ENCODE measurements around the gene MTSS2.
A peak's percentile ranks its signal among the peaks of the same experiment; 100 is the strongest.

Gene MTSS2, protein sequence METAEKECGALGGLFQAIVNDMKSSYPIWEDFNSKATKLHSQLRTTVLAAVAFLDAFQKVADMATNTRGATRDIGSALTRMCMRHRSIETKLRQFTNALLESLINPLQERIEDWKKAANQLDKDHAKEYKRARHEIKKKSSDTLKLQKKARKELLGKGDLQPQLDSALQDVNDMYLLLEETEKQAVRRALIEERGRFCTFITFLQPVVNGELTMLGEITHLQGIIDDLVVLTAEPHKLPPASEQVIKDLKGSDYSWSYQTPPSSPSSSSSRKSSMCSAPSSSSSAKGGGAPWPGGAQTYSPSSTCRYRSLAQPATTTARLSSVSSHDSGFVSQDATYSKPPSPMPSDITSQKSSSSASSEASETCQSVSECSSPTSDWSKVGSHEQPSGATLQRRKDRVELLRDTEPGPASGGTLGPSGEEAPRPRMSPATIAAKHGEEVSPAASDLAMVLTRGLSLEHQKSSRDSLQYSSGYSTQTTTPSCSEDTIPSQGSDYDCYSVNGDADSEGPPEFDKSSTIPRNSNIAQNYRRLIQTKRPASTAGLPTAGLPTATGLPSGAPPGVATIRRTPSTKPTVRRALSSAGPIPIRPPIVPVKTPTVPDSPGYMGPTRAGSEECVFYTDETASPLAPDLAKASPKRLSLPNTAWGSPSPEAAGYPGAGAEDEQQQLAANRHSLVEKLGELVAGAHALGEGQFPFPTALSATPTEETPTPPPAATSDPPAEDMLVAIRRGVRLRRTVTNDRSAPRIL

DNA sequence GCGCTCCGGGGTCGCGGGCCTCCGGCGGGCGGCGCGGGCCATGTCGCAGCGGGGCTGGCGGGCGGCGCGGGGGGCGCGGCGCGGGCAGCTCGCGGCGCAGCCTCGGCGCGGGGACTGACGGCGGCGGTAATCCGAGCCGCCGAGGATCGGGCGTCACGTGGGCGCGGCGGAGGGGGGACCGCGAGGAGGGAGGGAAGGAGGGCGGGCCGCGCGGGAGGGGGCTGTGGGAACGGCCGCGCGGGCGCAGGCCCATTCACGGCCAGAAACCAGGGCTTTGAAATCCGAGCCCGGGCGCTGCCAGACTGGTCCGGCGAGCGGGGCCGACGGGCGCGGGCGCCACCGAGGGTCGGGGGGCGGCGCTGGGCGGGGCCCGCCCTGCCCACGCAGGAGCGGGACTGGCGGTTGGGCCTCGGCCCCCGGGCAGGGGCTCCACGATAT, at the start of gene MTSS2:
TSS of gene MTSS2 (minus strand) at position 116 of the 438 bp plus-strand sequence. CDS start 262 bp downstream, outside the sequence.
- H3K4me3 ChIP-seq (ENCODE audit: low read depth, low read length) = peak within 1 kb of the TSS; percentile 63

DNA sequence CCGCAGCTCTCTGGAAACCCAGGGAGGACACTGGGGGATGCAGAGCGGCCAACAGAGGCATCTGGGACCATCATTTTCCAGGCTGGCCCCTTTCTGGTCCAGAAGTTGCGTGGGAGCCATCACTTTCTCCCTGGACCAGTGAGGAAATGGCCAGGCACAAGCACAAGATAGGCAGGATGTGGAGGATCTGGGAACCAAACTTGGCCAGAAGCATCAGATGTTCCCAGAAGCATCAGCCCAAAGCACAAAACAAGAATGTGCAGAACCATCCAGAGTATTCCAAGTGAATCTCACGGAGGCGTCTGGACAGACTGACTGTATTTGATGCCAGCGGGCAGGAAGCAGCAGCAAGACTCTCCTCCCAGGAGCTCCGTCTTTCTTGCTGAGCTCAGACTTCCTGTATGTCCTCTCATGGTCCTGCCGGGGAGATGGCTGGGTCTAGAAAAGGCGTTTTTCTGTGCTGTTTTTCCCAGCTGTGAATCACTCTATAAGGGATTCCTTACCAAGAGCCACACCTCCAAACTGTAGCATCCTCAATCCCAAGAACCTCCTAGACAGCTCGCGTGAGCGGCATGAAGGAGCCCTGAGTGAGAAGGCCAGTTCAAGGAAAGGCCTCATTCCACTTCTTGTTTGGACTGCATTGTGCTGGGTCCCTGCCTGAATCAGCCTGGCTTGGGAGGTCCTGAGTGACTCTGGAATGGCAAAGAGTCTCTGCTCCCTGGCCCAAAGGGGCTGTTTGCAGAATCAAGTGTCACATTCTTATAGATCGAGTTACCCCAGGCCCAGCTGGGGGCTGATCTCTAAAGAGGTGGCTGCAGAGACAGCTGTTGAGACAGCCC, 49.5 kb upstream of the MTSS2 start:
- no peak overlapping the region for H3K4me3 ChIP-seq (ENCODE audit: low read depth, low read length)

DNA sequence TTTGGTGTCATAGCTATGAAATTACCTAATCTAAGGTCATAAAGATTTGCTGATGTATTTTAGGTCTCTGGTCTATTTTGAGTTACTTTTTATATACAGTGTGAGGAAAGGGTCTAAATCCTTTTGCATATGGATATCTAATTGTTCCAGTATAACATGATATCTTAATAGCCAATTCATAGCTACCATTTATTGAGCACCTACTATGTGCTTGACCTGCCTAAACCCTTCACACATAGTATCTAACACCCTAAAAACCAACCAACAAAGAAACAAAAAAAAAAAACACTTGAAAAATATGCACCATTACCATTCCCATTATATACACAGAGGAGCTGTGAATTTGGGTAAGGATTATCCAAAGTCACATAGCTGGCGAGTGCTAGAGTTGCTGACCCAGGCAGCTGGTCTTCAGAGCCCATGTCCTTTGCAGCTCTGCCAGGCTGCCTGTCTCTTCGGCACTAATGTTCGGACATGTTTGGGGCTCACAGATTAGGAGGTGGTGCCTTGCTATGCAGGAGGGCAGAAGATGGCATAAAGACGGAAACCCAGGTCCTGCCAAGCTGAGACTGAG, 48.8 kb upstream of the MTSS2 start:
- H3K4me3 ChIP-seq (ENCODE audit: low read depth, low read length) = no peak overlapping the region

DNA sequence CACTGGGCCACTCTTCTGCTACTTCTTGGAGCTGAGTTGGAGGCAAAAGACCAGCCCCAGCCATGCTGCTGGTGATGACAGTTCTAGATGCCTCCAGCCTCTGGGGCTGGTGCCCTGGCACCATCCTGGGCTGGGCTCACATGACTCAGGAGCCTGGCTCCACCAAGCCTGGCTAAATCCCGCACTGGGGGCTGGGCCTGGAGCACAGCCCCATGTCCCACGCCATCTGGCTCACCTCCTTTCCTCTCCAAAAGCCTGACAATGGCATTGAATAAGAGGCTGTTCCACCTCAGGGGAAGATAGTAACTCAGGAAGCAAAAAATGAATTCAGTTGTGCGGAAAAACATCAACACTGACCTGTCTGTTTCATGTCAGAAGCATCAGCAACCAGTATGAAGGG, 45.1 kb upstream of the MTSS2 start:
- no peak overlapping the region for H3K4me3 ChIP-seq (ENCODE audit: low read depth, low read length)

DNA sequence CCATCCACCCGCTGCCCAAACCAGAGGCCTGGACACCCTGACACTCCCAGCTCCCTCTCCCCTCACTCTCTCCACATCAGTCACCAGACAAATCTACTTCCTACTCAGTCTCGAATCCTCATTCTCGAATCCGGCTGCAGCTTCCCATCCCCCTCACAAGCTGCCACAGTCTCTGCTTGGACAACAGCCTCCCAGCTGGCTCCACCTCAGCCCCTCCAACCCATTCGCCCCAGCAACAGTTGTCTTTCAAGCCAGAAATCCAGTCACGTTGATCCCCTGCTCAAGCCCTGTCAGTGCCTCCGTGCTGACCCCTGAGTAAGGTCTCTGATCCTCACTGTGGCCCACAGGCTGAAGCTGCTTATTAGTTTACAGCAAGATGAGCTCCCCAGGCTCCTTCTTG, 44.2 kb upstream of the MTSS2 start:
- H3K4me3 ChIP-seq (ENCODE audit: low read depth, low read length) = no peak overlapping the region

DNA sequence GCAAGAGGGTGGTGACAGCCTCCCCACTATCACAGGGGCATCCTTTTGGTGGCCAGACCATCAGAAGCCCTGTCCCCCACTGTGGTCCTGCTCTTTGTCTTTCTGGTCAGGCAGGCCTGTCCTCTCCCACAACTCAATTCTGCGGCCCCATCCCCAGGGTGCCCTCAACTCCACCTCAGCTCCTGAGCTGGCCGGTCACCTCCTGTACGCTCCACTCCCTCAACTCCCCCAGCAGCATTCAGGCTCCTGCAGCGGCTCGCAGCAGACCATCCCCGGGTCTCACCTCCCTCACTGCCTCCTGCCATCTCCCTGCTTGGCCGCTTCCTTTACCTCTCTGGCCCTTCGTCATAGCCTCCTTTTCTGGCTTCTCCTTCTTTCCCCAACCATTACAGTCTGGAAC, 43.4 kb upstream of the MTSS2 start:
- H3K4me3 ChIP-seq (ENCODE audit: low read depth, low read length) = no peak overlapping the region

DNA sequence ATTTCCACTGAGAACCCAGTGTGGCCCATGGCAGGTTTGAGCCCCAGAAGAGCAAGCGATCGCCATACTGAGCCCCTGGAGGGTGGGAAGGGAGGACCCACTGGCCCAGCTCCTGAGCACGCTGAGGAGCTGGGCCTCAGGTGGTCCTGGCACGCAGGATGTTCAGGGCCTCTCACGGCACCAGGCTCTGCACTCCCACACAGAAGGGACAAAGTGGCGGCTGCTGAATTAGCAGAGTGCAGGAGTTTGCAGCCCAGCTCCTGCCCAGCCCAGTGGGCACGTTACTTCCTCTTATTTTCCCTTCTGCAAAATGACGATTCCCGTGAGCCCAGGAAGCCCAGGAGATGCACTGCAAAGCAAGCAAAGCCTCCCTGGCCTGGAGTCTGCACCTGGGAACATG, 42.3 kb upstream of the MTSS2 start:
- H3K4me3 ChIP-seq (ENCODE audit: low read depth, low read length) = no peak overlapping the region

DNA sequence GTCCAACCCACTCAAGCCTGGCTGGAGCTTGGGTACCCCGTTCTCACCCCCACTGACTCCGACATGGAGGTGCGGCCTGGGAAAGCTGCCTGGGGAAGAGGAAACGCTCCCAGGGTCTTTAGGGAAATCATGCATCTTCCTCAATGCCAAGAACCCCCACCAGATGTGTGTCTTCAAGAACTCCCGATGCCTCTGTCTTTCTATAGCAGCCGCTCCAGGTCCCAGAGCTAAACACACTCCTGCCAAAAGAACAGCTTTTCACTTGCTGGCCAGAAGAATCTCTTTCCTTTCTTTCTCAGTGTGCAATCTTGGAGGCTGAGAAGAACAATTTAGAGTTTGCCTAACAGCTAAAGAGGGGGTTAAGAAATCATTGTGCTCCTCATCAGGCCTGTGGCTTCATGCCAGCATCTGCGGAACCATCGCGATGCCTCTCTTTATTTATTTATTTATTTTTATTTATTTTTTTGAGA, 41.1 kb upstream of the MTSS2 start:
- no peak overlapping the region for H3K4me3 ChIP-seq (ENCODE audit: low read depth, low read length)

DNA sequence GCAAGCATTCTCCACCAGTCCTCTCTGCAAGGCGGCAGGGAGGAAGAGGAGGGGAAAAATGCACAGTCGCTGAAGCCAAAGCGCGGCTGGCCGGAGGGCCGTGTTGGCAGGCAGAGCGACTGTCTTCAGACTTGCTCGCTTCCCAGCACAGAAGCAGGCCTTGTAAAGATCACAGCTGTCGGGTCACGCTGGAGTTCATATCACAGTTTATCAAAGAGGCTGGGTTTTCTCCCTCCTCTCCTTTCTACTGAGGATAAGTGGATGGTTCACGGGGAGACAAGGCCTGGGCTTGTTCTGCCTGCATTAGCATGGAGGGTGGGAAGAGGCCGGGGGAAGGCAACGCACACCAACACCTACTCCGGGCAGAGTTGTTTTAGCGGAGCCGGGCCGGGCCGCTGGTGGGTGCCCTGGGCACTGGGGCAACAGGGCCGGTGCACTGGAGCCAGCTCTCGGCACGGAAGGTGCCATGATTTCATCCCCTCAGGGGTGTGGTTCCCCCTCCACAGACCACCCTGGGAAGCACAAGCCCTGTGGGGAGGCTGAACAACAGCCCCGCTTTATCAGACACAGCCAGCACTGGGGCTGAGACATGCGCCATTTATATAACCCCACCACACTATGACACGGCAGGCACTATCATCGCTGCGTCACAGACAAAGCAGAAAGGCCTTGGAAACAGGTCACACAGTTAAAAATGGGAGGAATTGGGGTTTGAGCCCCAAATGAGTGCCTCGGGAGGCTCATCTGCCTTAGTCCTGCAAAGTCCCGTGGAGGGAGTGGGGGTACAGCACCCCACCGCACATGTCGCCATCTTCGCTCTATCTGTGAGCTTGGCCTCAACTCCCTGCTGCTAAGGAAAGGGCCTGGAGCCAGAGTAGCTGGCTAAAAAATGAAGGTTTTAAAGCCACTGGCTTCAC, 40.3 kb upstream of the MTSS2 start:
- H3K4me3 ChIP-seq (ENCODE audit: low read depth, low read length) = no peak overlapping the region

DNA sequence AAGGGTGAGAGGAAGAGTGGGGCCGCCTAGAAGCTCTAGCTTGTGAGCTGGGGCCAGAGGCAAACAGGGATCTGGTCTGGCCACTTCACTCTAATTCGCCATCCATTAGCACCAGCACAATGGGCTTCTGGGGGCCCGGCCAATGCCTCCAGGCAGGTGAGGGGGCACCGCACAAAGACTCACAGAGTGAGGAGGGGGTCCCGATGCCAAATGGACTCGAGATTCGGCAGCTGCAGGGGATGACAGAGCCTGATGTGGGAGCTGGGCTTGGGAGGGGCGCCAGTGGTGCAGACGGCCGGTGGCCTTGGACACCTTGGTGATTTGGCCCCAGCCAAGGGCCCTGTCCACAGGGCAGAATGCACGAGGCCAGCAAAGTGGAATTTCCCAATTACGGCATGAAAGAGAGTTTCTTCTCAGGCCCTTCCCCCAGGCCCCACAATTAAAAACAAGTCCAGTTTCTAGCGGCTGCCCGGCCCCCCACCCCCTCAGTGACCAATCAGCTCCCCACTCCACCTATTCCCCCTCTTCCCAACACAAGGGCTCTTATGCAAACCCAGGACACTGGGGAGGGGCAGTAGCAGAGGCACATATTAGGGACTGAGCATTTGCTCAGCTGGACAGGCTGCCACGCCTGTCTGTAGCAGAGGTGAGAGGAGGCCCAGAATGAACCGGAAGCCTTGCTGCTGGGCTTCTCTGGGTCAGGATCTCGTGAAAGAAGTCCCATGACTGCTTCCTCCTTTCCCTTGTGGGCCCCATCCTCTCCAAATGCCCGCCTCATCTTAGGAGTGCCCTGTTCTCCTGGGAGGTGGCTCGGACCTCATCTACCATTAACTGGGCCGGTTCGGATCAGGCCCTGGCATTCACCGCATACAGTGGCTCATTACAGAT, 39.4 kb upstream of the MTSS2 start:
- H3K4me3 ChIP-seq (ENCODE audit: low read depth, low read length) = no peak overlapping the region

DNA sequence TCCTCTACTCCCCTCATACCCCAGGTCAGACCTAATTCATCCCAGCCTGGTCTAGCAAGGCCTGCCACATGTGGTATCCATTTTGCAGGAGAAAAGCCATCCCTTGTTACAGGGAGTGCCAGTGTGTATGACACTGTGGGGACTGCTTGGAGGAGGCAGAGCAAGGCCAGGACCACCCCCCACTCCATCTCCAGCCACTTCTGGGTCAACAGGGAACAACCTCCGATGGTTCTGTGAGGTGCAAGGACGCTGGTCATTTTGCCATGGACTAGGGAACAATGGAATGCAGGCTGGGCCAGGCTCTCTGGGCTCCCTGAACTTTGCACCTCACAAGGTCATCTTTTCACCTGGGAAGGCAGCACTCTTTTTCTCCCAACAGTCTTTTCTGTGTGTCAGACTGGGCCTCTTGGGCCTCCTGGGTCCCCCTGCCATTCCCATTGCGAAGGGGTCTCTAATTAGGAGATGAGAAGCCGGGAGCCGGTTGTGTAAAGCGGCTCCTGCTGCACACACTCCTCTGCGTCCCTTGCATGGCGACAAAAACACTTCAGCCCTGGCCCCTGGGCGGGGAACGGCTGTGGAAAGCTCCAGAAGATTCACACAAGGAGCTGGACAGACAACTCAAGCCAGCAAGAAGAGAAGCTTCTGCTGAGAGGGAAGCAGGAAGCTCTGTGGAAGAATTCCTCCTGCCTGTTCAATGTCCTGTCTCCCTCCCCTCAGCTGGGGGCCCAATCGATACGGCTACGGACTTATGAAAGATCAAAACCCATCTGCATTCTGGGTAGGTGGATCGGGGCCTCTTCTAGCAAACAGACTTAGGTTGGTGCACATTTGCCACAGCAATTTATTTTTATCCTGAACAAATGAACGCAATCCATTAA, 38.5 kb upstream of the MTSS2 start:
- H3K4me3 ChIP-seq (ENCODE audit: low read depth, low read length) = no peak overlapping the region

DNA sequence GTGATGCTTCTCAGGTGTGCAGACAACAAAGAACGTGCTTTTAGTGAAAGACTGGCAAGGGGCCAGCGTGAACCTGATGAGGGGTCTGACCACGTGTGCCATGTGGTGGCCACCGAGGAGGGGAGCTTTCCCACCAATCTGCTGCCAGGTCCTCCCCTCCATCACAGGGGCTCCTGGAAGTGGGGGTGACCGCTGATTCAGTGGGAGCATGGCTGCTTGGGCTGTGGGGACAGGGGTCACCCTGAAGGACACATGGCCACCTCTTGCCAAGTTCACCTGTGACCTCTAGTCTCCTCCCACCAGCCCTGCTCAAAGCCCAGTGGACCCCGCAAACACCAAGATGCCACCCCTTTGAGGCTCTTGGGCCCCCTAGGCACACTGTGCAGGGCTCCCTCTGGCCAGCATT, 37.9 kb upstream of the MTSS2 start:
- no peak overlapping the region for H3K4me3 ChIP-seq (ENCODE audit: low read depth, low read length)

DNA sequence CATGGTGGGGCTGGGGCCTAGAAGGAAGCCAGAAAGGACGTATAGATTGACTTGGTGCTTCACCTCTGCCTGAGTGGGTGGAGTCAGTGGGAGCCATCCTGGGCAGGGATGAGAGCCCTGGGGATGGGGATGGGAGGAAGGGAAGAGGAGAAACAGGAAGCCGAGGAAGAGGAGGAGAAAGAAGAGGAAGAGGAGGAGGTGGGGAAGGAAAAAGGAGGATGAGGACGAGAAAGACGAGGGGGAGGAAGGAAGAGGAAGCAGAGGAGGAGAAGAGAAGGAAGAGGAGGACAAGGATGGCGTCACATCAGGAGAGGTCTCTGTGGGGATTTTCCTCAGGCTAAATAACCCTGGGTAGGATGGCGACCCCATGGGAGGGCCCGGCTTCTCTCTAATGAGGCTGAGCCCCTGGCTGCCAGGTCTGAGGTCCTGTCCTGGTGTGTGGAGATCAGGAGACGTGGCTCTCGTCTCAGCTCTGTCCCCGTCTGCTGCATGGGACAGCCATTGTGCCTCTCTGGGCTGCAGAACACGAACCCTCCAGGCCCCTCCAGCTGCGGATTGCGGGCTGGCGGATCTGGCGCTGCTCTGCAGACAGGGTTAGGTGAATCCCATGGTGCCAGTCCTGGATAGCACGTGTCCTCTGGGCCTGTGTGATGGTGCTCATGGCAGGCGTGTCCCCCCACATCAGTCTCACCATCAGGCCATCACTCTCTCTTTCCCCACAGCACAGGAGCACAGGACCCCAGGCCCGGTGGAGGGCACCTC, 35.5 kb upstream of the MTSS2 start:
- H3K4me3 ChIP-seq (ENCODE audit: low read depth, low read length) = no peak overlapping the region

DNA sequence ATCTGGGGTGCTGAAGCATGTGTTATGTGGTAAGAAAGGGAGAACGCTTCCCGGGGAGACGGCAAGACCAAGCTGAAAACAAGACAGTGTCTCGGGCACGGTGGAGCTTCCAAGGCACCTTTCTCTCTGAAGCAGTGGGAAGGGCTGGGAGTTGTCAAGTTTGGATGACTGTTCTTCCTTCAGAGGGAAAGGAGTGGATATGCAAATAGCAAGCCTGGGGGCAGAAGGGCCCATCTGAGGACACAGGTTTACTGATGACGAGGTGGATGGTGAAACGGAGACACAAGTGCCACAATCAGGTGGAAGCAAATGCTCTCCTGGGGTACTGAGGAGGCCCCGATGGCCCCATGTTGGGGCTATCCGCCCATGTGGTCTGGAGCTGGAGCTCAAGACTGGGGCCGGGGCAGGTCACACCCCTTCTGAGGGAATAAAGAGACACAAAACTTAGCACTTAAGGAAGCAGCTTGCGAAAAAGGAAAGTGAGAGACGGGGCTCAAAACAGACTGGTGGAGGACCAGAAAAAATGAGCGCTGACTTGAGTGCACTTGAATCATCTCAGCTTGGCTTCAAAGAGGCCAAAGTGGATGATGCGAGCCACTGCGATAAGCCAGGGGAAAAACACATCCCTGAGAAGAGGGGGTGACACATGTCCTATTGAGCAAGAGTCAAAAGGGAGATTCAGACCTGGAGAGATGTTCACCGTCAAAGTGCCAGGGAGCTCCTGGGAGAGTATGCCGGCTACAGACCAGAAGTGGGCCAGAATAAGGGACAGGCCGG, 34.8 kb upstream of the MTSS2 start:
- H3K4me3 ChIP-seq (ENCODE audit: low read depth, low read length) = no peak overlapping the region

DNA sequence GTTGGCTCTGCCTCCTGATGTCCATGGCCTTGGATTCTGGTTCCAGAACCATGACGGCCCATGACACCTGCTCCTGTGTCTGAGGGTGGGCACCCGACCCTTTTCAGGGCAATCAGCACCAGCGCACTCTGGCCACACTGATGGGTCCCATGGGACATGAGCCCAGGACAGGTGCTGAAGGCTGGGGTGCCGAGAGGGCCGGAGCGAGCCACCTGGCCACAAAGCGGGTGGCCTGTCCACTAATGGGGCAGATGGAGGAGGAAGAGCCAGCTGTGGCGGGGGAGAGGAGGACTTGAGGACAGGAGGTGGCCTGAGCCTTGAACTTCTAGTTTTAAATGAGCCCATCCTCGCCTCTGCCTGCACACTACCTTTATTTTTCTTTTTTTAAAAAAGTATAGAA, 31.2 kb upstream of the MTSS2 start:
- no peak overlapping the region for H3K4me3 ChIP-seq (ENCODE audit: low read depth, low read length)

DNA sequence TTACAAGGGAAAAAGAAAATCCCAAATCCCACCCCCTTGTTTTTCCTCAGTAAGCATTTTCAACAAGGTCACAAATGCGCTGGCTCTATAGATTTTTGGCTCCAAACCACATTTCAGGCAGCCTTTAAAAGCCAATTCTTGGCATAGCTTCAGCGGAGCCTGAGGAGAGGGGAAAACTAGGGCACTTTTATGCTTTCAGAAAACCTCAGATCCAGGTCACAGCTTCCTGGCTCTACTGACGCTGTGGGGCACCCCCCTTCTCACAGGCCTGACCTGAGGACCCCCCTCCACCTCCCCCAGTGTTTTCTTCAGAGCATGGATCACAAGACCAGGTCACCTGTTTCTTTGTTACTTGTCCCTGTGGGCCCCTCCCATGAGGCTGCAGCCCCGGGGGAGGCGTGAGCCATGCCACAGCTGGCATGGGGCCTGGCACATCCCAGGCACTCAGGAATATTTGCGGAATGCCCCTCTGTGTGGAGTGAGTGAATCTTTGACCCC, 30.1 kb upstream of the MTSS2 start:
- H3K4me3 ChIP-seq (ENCODE audit: low read depth, low read length) = no peak overlapping the region
